HEK293T (cell line): ENCODE data around the gene MEI4.

Experiments used
- ARNT ChIP-seq: fragments of 450-650 bp; IDR thresholded peaks from 2 replicates; pipeline ENCODE4 v1.6.1; 2017; ENCODE audit warnings: mild to moderate bottlenecking
- BHLHE40 ChIP-seq: fragments of 450-650 bp; IDR thresholded peaks from 2 replicates; pipeline ENCODE4 v1.6.1; 2016; ENCODE audit warnings: mild to moderate bottlenecking, moderate library complexity, borderline replicate concordance
- FOXK2 ChIP-seq: fragments of 450-650 bp; IDR thresholded peaks from 2 replicates; pipeline ENCODE4 v1.6.1; 2016; ENCODE audit warnings: mild to moderate bottlenecking
- FOXM1 ChIP-seq: fragments of 450-650 bp; IDR thresholded peaks from 2 replicates; pipeline ENCODE4 v1.6.1; 2017; ENCODE audit warnings: mild to moderate bottlenecking, borderline replicate concordance
- LEF1 ChIP-seq: fragments of 450-650 bp; IDR thresholded peaks from 2 replicates; pipeline ENCODE4 v1.6.1; 2017; ENCODE audit warnings: mild to moderate bottlenecking, borderline replicate concordance
- SUZ12 ChIP-seq: fragments of 450-650 bp; IDR thresholded peaks from 2 replicates; pipeline ENCODE4 v1.6.1; 2016; ENCODE audit warnings: mild to moderate bottlenecking
- TARDBP ChIP-seq: fragments of 450-650 bp; IDR thresholded peaks from 2 replicates; pipeline ENCODE4 v1.6.1; 2016
- ZNF384 ChIP-seq: fragments of 450-650 bp; IDR thresholded peaks from 2 replicates; pipeline ENCODE4 v1.6.1; 2016
- TF ChIP-seq, protein P1 (sequence below): fragments of 450-650 bp; IDR thresholded peaks from 2 replicates; pipeline ENCODE4 v1.6.1; 2016

- TF ChIP-seq BHLHE40 (no peak), FOXK2 (no peak), ARNT (no peak), SUZ12 (no peak), TARDBP (no peak), FOXM1 (no peak), LEF1 (no peak), ZNF384 (no peak)
- TF ChIP-seq, protein P1, sequence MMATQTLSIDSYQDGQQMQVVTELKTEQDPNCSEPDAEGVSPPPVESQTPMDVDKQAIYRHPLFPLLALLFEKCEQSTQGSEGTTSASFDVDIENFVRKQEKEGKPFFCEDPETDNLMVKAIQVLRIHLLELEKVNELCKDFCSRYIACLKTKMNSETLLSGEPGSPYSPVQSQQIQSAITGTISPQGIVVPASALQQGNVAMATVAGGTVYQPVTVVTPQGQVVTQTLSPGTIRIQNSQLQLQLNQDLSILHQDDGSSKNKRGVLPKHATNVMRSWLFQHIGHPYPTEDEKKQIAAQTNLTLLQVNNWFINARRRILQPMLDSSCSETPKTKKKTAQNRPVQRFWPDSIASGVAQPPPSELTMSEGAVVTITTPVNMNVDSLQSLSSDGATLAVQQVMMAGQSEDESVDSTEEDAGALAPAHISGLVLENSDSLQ: no peak
Measured at GRCh38 chr6:77653816-77654215, 977 bp downstream of the MEI4 start.
